Mesenchymal stem cell (in vitro differentiated cells and primary cell): Measurements from ENCODE around the gene IL26.

Source experiments
- DNase-seq: peaks from one replicate; pipeline ENCODE4 v3.0.0-alpha.2; 2013
- H2AFZ ChIP-seq: one replicate; pipeline ENCODE4 v1.6.1; 2013; ENCODE audit warnings: low read depth, mild to moderate bottlenecking, control low read depth, inconsistent platforms, low read length, moderate library complexity
- H2AK5ac ChIP-seq: 2 replicates; pipeline ENCODE4 v1.6.1; 2013; ENCODE audit warnings: low read length, moderate library complexity, mild to moderate bottlenecking, inconsistent platforms; ENCODE audit not compliant: severe bottlenecking
- H2BK120ac ChIP-seq: one replicate; pipeline ENCODE4 v1.6.1; 2013; ENCODE audit warnings: low read depth, mild to moderate bottlenecking, inconsistent platforms, low read length, moderate library complexity
- H2BK12ac ChIP-seq, 2 experiments: one replicate each; pipeline ENCODE4 v1.6.1; 2013; ENCODE audit warnings: inconsistent platforms in 2 of 2, low read length in 2 of 2, mild to moderate bottlenecking in 2 of 2, moderate library complexity in 2 of 2, control low read depth in 1 of 2
- H2BK15ac ChIP-seq: one replicate; pipeline ENCODE4 v1.6.1; 2013; ENCODE audit warnings: mild to moderate bottlenecking, low read depth, inconsistent platforms; ENCODE audit not compliant: poor library complexity, severe bottlenecking
- H2BK5ac ChIP-seq: 2 replicates; pipeline ENCODE4 v1.6.1; 2013; ENCODE audit warnings: low read depth, mild to moderate bottlenecking, low read length, control low read depth, inconsistent platforms; ENCODE audit not compliant: poor library complexity, severe bottlenecking
- H3K14ac ChIP-seq, 2 experiments: one replicate each; pipeline ENCODE4 v1.6.1; 2013; ENCODE audit warnings: inconsistent platforms in 2 of 2, low read length in 2 of 2, control low read depth in 1 of 2, mild to moderate bottlenecking in 1 of 2, moderate library complexity in 1 of 2
- H3K18ac ChIP-seq, 2 experiments: one replicate each; pipeline ENCODE4 v1.6.1; 2013; ENCODE audit warnings: inconsistent platforms in 2 of 2, low read length in 2 of 2, control low read depth in 1 of 2, low read depth in 1 of 2, mild to moderate bottlenecking in 1 of 2
- H3K23ac ChIP-seq, 2 experiments: one replicate each; pipeline ENCODE4 v1.6.1; 2013; ENCODE audit warnings: inconsistent platforms in 2 of 2, low read length in 2 of 2, mild to moderate bottlenecking in 2 of 2, moderate library complexity in 2 of 2, control low read depth in 1 of 2
- H3K27ac ChIP-seq: 2 replicates; pipeline ENCODE4 v1.5.1; 2013; ENCODE audit warnings: mild to moderate bottlenecking, moderate library complexity, low read length, control low read depth, inconsistent platforms; ENCODE audit not compliant: poor library complexity, severe bottlenecking
- H3K27me3 ChIP-seq, 2 experiments: 2 replicates each; pipeline versions ENCODE4 v1.6.1 to v1.7.0; 2013; ENCODE audit warnings: low read length in 2 of 2, mild to moderate bottlenecking in 2 of 2, moderate library complexity in 2 of 2, control low read depth in 1 of 2, inconsistent platforms in 1 of 2; ENCODE audit not compliant: control insufficient read depth in 1 of 2, insufficient read depth in 1 of 2
- H3K36me3 ChIP-seq, 2 experiments: 2 replicates each; pipeline versions ENCODE4 v1.6.1 to v1.7.0; 2013; ENCODE audit warnings: low read length in 2 of 2, control low read depth in 1 of 2, inconsistent platforms in 1 of 2, low read depth in 1 of 2, mild to moderate bottlenecking in 1 of 2; ENCODE audit not compliant: insufficient read depth in 2 of 2, control insufficient read depth in 1 of 2
- H3K4ac ChIP-seq, 2 experiments: one replicate each; pipeline ENCODE4 v1.6.1; 2013; ENCODE audit warnings: inconsistent platforms in 2 of 2, low read length in 2 of 2, mild to moderate bottlenecking in 2 of 2, moderate library complexity in 2 of 2, control low read depth in 1 of 2, low read depth in 1 of 2
- H3K4me1 ChIP-seq: 2 replicates; pipeline ENCODE4 v1.6.1; 2013; ENCODE audit warnings: low read depth, low read length, control low read depth; ENCODE audit not compliant: control insufficient read depth, insufficient read depth
- H3K4me2 ChIP-seq: 2 replicates; pipeline ENCODE4 v1.6.1; 2013; ENCODE audit warnings: low read length, mild to moderate bottlenecking, inconsistent platforms; ENCODE audit not compliant: poor library complexity, severe bottlenecking
- H3K4me3 ChIP-seq, 2 experiments: 2 replicates each; pipeline versions ENCODE4 v1.5.1 to v1.7.0; 2013; ENCODE audit warnings: low read length in 2 of 2, mild to moderate bottlenecking in 2 of 2, control low read depth in 1 of 2, low read depth in 1 of 2; ENCODE audit not compliant: insufficient read depth in 1 of 2
- H3K79me1 ChIP-seq: replicated peaks from 2 replicates; pipeline ENCODE4 v1.6.1; 2013; ENCODE audit warnings: mild to moderate bottlenecking, control low read depth, low read length, inconsistent platforms; ENCODE audit not compliant: poor library complexity, severe bottlenecking
- H3K9ac ChIP-seq: 2 replicates; pipeline ENCODE4 v1.7.0; 2013; ENCODE audit warnings: mild to moderate bottlenecking, low read length, moderate library complexity
- H3K9me3 ChIP-seq: 2 replicates; pipeline ENCODE4 v1.7.0; 2013; ENCODE audit warnings: mild to moderate bottlenecking, low read length; ENCODE audit not compliant: control insufficient read depth
- H4K8ac ChIP-seq: one replicate; pipeline ENCODE4 v1.6.1; 2013; ENCODE audit warnings: inconsistent platforms, mild to moderate bottlenecking, low read length, moderate library complexity
- H4K91ac ChIP-seq: one replicate; pipeline ENCODE4 v1.6.1; 2013; ENCODE audit warnings: mild to moderate bottlenecking, low read length, inconsistent platforms
- WGBS: methylation state at CpG from one replicate; pipeline ENCODE4 v1.1.7; 2013; ENCODE audit warnings: mixed read lengths; 5-methylcytosine and 5-hydroxymethylcytosine counted together

The IL26 gene

DNA sequence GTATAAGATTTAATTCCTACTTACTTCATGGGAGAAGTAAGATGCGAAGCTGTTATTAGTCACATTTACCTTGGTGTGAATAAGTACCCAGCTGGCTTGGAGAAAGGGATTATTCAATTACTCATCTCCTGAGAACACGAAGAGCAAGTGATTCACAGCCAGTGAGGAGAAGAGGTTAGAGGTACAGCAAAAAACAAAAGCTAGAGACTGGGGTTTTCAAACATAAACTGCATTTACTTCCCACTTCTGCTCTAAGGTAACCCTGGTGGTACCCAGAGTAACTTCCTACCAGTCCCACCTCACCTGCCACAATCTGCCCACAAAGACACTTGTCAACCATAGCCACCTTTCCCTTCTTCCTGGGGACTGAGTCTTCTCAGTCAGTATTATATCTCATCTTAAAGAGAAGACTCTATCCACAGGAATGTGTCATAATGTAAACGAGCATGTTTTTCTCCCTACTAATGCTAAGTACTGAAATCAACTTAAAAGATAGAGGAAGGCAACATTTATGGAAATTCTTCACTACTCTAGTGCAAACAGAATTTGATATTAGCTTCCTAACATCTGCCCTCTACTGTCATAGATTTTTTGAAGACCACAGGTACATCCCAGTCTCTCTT lies 33.8 kb upstream of the IL26 start:
- 0% methylated on average over 3 of the region's 3 CpGs for WGBS

DNA sequence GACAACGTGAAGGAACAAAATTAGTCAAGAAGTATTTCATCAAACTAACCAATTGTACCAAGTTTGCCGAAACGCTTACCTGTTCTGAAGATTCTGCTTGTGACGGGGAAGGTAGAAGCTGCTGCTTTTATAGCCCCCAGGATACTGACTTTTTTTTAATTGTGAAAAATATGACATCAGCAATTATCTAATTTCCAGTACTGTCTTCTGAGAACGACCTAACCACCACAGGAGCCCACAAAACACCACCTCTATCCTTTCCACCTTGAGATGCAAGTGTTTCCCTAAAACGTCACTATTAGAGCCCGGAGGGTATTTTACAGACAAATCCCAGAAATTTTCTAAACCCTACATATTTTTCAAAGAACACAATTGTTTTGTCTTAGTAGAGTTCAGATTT lies 27.9 kb upstream of the IL26 start, which contains the start of gene IL22:
TSS of gene IL22 (minus strand) at position 101 of the 400 bp plus-strand sequence. CDS start 156 bp downstream, outside the sequence.
- Histone ChIP-seq H2BK5ac (no peak within 1 kb of the TSS), H2AK5ac (no peak within 1 kb of the TSS), H4K8ac (no peak within 1 kb of the TSS), H3K79me1 (no peaks in the 10 kb centered on the region), H3K4me2 (no peak within 1 kb of the TSS), H3K27ac (no peak within 1 kb of the TSS), H2BK120ac (no peak within 1 kb of the TSS), H3K4me3 (no peak within 1 kb of the TSS), H3K14ac (no peak within 1 kb of the TSS), H3K23ac (no peak within 1 kb of the TSS), H2BK12ac (peak within 1 kb of the TSS in 1 of 2 experiments; percentile 47), H3K4ac (no peak within 1 kb of the TSS), H3K9ac (no peak within 1 kb of the TSS), H3K18ac (no peak within 1 kb of the TSS), H3K9me3 (no peaks in the 10 kb centered on the region), H3K36me3 (no peaks in the 10 kb centered on the region), H2AFZ (no peak within 1 kb of the TSS), H3K27me3 (no peaks in the 10 kb centered on the region), H4K91ac (peak within 1 kb of the TSS; percentile 83), H2BK15ac (no peak within 1 kb of the TSS), H3K4me1 (no peaks in the 10 kb centered on the region)
- no peak for DNase-seq
- WGBS, result 85% methylated on average over 5 of the region's 7 CpGs

More for the DNA sequence above, 33.8 kb upstream of the IL26 start:
- no peak overlapping the region for H3K4ac ChIP-seq
- peaks cover 1% of the 10 kb centered on the region for H3K4me1 ChIP-seq
- no peaks in the 10 kb centered on the region for H3K9me3 ChIP-seq
- H2BK15ac ChIP-seq, result no peak overlapping the region
- peak; percentile 84 for DNase-seq
- H2AFZ ChIP-seq, result no peak overlapping the region
- H3K27me3 ChIP-seq, result no peaks in the 10 kb centered on the region
- no peak overlapping the region for H4K91ac ChIP-seq
- H3K4me2 ChIP-seq, result no peak overlapping the region
- H3K36me3 ChIP-seq, result no peaks in the 10 kb centered on the region
- no peak overlapping the region for H3K23ac ChIP-seq
- no peak overlapping the region for H3K4me3 ChIP-seq
- peak overlapping the region in 1 of 2 experiments; percentile 33 for H3K18ac ChIP-seq
- H3K79me1 ChIP-seq, result no peaks in the 10 kb centered on the region
- no peak overlapping the region for H3K14ac ChIP-seq
- H3K9ac ChIP-seq, result no peak overlapping the region
- no peak overlapping the region for H4K8ac ChIP-seq
- peak overlapping the region; percentile 34 for H2BK120ac ChIP-seq
- no peak overlapping the region for H2BK5ac ChIP-seq
- no peak overlapping the region for H2BK12ac ChIP-seq
- no peak overlapping the region for H2AK5ac ChIP-seq
- peak overlapping the region; percentile 68 for H3K27ac ChIP-seq

DNA sequence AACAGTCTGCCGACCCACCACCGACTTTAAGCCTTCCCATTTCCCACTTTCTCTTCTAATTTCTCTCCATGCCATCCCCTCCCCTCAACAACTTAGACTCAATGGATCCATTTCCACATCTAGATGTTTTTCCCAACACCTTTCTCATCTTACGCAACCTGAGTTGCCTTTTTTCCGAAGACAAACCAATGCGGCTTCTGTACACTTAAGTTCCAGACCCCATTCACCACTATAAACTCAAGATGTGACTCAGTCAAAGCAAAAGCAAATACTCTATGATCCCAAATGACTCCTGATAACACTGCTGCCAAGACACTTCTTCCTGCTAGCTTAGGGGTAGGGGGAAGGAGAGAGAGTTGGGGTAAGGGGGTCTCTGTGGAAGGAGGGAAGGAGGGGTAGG lies 26.5 kb upstream of the IL26 start:
- H3K27ac ChIP-seq, result no peak overlapping the region
- H3K9me3 ChIP-seq, result peaks cover under 1% of the 10 kb centered on the region
- H3K14ac ChIP-seq, result no peak overlapping the region
- no peak overlapping the region for H2BK120ac ChIP-seq
- H2BK15ac ChIP-seq, result no peak overlapping the region
- no peak overlapping the region for H3K9ac ChIP-seq
- H3K79me1 ChIP-seq, result no peaks in the 10 kb centered on the region
- H3K36me3 ChIP-seq, result no peaks in the 10 kb centered on the region
- H2BK12ac ChIP-seq, result no peak overlapping the region
- no peak overlapping the region for H3K4me3 ChIP-seq
- no peak overlapping the region for H3K23ac ChIP-seq
- H3K18ac ChIP-seq, result no peak overlapping the region
- H3K27me3 ChIP-seq, result no peaks in the 10 kb centered on the region
- H2AFZ ChIP-seq, result no peak overlapping the region
- no peak overlapping the region for H3K4me2 ChIP-seq
- H2AK5ac ChIP-seq, result no peak overlapping the region
- no peaks in the 10 kb centered on the region for H3K4me1 ChIP-seq
- no peak overlapping the region for H3K4ac ChIP-seq
- H4K91ac ChIP-seq, result no peak overlapping the region
- 96% methylated on average over 5 of the region's 5 CpGs for WGBS
- no peak overlapping the region for H2BK5ac ChIP-seq
- no peak for DNase-seq
- H4K8ac ChIP-seq, result no peak overlapping the region

DNA sequence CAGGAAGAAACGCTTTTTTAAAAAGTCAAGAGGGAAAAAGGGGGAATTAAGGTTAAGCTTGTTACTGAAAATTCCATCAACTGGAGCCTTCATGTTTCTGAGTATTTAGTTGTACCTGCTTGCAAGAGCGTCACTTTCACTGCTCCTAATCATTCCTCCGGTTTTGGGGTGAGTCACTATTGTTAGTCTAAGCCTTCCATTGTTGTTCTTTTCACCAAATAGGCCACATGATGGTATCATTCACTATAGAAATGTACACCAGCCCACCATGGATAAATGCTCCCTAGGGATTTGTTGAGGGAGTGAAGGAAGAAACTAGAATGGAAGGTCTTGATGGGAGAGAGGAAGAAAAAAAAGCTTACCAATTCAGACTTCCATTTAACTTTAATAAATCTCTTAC lies 24.8 kb upstream of the IL26 start:
- Histone ChIP-seq H3K4me1 (peaks cover 3% of the 10 kb centered on the region), H2AK5ac (no peak overlapping the region), H2BK12ac (no peak overlapping the region), H3K9me3 (peaks cover 5% of the 10 kb centered on the region), H3K18ac (no peak overlapping the region), H3K36me3 (no peaks in the 10 kb centered on the region), H2BK15ac (no peak overlapping the region), H2BK5ac (no peak overlapping the region), H3K27ac (no peak overlapping the region), H3K23ac (no peak overlapping the region), H4K8ac (no peak overlapping the region), H2BK120ac (no peak overlapping the region), H3K14ac (no peak overlapping the region), H4K91ac (no peak overlapping the region), H3K4me3 (no peak overlapping the region), H2AFZ (no peak overlapping the region), H3K4ac (no peak overlapping the region), H3K27me3 (peaks cover 0 to 3% of the 10 kb centered on the region in 2 experiments), H3K9ac (no peak overlapping the region), H3K79me1 (no peaks in the 10 kb centered on the region), H3K4me2 (no peak overlapping the region)
- 88% methylated on average over 3 of the region's 3 CpGs for WGBS
- no peak for DNase-seq
